Stomach (tissue), 4 donors: ENCODE measurements around the gene PDIA4.

Experiments
- POLR2A ChIP-seq, 4 donors: fragments of 450-650 bp; IDR thresholded peaks; one replicate each; pipeline ENCODE4 v1.6.1; 2016; ENCODE audit warnings: antibody characterized with exemption in 4 of 4, control low read depth in 2 of 4, mild to moderate bottlenecking in 1 of 4, moderate library complexity in 1 of 4
- TF ChIP-seq, protein P1 (sequence below), 7 experiments: fragments of 450-650 bp in 4 of 7; fragments of 200-600 bp in 3 of 7; sonication (generic) in 3 of 7; IDR thresholded peaks; one replicate each; pipeline ENCODE4 v1.5.1; 2016 to 2019; ENCODE audit warnings: antibody characterized with exemption in 7 of 7, control low read depth in 2 of 7, mild to moderate bottlenecking in 1 of 7

DNA sequence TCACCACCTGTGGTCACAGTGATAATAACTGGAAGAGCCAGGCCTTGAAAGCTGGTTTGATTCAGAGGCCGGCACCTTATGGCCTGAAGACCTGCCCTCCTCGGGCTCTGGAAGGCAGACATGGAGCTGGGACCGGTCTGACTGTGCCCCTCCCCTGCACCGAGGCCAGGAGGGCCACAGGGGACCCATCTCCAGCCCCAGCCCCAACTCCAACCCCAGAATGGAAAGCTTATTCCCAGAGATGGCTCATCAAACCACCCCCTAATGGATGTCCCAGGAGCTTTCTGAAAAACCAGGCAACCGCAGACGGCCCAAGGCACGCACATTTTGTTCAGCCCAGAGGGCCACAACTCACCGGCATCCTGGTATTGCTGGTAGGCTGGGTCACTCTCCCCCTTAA is 16.8 kb downstream of the PDIA4 start:
- TF ChIP-seq, protein P1, sequence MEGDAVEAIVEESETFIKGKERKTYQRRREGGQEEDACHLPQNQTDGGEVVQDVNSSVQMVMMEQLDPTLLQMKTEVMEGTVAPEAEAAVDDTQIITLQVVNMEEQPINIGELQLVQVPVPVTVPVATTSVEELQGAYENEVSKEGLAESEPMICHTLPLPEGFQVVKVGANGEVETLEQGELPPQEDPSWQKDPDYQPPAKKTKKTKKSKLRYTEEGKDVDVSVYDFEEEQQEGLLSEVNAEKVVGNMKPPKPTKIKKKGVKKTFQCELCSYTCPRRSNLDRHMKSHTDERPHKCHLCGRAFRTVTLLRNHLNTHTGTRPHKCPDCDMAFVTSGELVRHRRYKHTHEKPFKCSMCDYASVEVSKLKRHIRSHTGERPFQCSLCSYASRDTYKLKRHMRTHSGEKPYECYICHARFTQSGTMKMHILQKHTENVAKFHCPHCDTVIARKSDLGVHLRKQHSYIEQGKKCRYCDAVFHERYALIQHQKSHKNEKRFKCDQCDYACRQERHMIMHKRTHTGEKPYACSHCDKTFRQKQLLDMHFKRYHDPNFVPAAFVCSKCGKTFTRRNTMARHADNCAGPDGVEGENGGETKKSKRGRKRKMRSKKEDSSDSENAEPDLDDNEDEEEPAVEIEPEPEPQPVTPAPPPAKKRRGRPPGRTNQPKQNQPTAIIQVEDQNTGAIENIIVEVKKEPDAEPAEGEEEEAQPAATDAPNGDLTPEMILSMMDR (IDR thresholded peaks at IDR 0.05): no peak
- no peak for TF ChIP-seq POLR2A (IDR thresholded peaks at IDR 0.05)
